Measurements from ENCODE around the gene ADCY3.

Gene ADCY3

DNA sequence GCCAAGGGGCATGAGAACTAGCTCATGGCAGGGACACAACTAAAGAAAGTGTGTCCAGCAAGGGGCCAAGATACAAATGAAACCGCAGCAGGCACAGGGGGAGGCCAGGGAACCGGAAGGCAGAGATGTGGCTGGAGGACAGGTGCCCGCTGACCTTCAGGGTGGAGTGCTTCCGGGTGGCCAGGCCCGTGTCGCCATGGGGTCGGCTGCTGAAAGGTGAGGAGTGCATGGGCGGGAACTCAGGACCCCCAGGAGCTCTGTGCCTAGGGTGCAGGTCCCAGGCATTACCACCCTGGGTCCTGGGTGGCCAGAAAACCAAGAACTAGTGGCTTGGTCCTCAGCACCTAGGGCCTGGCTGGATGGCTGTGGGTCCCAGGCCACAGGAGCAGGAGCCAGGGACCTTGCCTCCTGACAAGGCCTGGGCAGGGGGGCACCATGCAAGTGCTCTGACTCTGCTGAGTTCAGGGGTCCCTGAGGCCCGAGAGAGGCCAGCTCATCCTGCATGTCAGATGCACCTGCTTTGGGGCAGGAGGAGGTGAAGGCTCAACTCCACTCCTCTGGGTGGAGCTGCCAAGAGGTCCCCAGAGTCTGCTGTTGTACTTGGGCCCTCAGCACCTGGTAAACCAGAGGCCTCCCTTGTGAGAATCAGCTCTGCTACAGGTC, 75.9 kb downstream of the ADCY3 start:
- no peak for DNase-seq (ENCODE audit: low read depth)

DNA sequence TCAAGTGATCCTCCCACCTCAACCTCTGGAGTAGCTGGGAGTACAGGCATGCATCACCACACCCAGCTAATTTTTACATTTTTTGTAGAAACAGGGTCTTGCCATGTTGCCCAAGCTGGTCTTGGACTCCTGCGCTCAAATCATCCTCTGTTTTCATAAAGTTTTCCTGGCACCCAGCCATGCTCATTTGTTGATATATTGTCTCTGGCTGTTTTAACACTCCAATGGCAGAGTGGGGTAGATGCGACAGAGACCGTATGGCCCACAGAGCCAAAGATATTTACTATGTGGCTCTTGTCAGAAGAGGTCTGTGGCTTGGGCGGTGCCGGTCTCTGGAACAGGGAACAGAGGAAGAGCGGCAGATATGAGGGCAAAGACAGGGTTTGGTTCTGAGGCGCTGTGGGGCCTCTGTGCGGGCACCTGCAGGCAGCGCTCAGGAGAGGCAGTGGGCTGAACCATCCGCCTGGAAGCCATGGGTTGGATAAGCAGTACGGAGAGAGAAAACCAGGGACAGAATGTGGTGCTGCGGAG, 76.6 kb downstream of the ADCY3 start:
- DNase-seq (ENCODE audit: low read depth) = no peak

DNA sequence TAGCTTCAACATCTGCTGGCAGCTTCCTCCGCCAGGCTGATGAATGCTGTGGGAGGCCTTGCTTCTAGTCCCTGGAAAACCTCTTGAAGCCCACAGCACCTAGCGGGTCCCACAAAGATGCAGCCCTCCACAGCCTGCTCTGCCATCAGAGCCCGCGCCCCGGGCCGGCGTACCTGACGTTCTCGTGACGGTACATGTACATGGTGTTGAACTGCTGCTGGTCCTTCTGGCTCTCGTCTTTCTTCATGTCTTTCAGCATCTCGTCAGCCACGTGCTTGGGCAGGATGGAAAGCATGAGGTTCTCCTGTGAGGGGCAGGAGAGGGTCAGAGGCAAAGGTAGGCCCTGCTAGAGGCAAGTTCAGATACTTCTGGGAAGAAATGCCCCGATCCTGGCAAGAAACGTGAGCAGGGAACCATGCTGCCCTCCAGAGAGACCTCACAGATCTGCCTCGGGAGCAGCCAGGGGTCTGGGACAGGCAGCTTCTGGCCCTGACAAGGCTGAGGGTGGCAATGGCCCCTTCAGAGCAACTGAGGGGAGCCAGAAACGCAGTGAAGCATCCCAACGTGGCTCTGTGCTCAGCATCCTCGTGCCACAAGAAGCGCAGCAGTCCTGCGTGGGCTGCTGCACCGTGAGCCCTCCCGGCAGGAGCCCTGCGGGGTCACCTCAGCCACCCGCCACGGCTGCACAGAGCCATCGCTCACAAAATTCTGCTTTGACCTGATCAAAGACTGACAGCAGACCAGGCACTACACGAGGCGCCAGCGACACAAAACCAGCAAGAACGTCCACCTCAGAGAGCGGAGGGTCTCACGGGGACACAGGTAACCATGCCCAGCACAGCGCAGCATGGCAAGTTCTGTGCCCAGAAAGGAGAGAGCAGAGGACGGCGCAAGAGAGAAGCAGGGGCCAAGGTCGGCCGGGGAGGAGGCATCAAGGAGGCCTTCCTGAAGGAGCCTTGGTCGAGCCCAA, 77.7 kb downstream of the ADCY3 start:
- no peak for DNase-seq (ENCODE audit: low read depth)

DNA sequence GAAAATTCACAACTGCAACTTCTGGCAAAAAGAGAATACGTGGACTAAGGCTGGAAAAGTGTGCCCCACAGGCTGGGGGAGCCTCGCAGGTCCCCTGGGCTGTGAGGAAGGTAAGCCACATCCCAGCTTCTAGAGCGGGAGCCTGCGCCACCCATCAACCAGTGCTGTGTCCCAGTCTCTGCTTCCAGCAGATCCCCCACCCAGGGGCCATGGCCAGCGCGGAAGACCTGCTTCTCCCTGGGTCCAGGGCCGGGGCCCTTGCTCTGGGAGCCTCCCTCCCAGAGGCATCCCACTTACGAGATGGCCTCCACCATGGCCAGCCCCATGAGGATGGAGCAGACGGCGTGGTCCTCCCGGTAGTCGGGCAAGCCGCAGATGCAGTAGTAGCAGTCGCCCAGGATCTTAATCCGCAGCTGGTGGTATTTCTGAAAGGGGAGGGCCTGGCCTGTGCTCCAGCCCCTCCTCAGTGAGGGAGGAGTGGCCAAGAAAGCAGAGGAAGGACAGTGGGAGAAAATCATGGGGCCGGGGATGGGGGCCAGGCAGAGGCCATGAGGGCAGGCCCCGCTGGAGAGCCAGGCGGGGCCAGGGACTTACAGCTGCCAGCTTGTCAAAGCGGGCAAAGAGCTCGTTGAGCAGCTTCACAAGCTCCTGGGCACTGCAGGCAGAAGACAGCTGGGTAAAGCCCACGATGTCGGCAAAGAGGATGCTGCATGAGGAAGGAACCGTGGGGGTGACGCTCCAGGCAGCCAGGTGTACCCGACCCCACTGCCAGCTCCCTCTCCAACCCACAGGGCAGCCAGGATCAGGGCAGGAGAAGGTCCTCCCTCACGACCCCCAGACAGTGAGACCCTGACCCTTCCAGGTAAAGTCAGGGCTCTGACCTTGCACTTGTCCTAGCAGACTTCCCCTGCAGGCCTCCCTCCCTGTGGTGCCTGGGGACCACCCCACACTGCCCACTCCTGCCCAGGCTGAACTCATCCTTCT, 78.8 kb downstream of the ADCY3 start:
- no peak for DNase-seq (ENCODE audit: low read depth)

DNA sequence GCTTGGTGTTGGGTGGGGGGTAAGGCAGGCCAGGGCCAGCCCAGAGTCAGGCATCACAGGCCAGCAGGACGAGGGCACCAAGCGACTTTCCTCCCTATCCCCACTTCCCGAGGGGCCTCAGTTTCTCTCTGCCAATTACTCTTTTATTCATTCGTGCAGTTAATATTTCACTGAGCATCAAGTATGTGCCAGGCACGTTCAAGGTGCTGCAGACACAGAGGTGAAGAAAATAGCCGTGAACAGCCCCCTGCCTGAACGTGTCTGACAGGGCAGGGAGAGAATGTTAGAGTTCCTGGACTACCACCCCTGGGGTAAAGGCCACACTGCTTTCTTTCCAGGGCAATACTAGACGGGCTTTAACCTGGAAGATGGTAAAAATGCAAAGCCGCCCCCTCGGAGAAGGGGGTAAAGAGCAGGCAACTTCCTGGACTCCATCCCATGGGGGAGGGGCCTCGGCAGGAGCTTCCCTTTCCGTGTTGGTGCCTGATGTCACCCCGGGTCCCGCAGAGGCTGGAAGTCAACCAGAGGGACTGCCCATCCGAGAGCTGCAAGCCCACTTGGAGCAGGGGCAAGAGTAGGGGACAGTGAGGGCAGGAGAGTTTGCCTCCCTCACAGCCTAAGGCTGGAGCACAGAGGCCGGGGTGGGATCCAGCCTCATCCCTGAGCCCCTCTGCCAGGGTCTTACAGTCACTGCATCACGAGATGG, 79.7 kb downstream of the ADCY3 start:
- no peak for DNase-seq (ENCODE audit: low read depth)

DNA sequence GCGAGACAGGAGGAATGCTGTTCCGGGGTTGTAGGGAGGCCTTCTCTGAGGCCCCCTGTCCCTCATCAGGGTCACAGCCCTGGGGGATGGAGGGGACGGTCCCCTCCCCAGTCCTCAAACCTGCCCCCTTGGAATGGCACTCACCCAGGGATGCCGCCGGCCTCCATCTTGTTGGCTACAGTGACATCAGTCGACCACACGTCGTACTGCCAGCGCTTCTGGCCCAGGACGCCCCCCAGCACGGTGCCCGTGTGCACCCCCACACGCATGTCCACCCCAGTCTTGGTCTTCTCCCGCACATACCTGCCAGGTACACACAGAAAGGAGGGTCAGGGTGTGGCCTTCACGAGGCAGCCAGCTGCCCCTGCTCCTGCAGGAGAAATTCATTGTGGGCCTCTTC, 80.3 kb downstream of the ADCY3 start:
- no peak for DNase-seq (ENCODE audit: low read depth)

DNA sequence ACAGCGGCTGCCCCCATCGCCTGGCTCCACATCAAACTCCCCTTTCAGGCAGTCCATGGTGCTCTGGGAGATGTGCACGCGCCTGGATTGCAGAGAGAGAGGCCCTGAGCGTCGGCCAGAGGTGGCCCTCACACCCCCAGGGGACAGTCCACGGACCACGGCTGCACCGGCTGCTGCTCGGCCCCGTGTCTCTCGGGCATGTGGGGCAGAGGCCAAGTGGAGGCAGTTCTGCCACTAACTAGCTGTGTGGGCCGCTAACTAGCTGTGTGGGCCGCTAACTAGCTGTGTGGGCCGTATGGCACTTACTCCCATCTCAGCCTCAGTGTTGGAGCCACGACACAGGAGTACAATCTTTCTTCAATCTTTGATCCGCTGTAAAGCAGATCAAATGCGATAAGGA, 81.5 kb downstream of the ADCY3 start:
- DNase-seq (ENCODE audit: low read depth) = no peak

DNA sequence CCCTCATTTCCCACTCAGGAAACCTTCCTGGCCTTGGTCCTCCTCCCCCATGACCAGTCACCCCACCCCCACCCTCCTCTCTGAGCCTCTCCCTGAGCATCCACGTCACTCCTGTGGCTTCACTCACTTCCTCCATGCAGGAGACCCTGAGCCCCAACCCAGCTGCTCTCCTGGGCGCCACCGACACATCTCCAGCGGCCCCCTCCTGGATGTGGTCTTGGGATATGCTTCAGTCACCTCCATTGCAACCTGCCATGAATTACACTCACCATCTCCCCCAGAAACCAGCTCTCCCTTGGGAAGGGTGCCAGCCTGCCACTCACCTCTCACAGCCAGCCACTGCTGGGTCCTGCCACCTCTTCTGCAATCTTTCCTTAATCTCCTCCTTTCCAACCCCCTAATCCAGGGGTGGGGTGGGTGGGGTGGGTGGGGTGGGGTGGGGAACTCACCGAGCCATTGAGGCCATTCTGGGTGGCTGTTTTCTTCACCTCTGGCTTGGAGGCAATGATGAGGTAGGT, 82.0 kb downstream of the ADCY3 start:
- no peak for DNase-seq (ENCODE audit: low read depth)

DNA sequence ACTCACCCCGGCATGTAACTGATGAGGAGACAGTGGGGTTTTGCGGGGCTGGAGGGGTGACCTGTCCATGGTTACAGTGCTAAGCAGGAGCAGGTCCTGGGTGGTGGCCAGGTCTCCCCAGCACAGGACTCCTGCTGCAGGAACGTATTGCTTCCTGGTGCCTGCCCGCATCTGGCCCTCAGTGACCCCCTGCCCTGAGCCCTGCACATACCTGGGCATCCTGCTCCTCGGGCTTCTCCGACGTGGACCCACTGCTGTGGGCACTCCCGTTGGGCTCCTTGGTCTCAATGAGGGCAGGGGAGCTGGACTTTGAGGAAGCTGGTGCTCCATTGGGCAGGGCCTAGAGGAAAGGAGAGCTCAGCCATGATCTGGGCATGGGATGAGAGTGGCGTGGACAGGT, 83.3 kb downstream of the ADCY3 start:
- no peak for DNase-seq (ENCODE audit: low read depth)

DNA sequence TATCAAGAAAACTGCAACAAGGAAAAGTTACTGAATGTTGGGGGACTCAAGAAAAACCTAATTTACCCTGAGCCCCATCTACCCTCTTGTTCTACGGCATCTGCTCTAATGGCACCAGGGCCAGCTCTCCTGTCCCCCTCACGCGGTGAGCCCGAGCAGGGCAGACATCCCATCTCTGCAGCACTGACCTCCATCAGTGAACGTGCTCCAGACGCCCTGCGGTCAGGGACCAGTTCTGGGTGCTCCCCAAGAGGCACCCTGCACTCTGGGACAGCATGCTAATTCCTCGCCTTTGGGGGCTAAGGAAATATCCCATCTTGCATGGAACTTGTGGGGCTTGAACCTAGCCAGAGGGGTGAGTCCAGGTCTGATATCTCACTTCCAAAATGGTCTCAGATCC, 83.8 kb downstream of the ADCY3 start:
- no peak for DNase-seq (ENCODE audit: low read depth)

DNA sequence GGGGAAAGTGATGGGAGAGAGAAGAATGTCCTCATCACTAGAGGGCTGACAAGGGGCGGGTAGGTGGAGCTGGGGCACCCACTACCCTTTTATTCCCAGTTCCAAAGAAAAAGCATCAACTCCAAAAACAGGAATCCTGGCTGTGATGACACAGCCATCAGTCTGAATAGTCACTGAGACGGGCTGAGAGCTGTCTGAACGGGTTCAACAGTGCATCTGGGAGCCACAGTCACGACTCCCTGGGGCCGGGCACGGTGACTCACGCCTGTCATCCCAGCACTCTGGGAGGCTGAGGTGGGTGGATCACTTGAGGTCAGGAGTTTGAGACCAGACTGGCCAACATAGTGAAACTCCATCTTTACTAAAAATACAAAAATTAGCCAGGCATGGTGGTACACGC, 84.6 kb downstream of the ADCY3 start:
- peak; percentile 88 for DNase-seq (ENCODE audit: low read depth)

DNA sequence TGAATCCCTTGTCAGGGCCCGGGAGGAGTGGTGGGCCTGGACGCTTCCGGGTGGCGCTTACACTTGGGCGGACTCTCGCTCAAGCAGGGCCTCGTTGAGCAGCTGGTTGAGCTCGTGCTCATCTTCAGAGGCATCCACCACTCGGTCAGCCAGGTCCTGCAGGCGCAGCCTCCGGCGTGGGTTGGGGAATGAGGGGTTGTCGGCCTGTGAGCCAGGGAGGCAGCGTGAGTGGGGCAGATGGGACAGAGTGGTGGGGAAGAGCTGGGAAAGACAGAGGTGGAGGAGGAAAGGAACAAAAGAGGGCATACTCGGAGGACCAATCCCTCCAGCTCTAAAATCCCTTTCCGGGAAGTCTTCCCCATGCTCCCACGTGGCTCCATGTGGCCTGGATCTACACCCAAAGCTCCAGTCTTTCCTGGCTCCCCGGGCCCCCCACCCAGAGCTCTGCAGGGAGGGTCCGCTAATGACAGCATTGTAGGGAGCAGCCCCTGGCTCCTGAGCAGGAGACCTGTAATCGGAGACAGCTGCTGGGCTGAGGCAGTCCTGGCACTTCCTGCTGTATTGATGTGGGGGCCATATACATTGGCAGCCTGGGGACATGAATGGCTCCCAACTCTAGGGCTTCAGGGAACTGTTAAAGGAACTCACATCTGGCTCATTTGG, 85.2 kb downstream of the ADCY3 start:
- DNase-seq (ENCODE audit: low read depth) = no peak

DNA sequence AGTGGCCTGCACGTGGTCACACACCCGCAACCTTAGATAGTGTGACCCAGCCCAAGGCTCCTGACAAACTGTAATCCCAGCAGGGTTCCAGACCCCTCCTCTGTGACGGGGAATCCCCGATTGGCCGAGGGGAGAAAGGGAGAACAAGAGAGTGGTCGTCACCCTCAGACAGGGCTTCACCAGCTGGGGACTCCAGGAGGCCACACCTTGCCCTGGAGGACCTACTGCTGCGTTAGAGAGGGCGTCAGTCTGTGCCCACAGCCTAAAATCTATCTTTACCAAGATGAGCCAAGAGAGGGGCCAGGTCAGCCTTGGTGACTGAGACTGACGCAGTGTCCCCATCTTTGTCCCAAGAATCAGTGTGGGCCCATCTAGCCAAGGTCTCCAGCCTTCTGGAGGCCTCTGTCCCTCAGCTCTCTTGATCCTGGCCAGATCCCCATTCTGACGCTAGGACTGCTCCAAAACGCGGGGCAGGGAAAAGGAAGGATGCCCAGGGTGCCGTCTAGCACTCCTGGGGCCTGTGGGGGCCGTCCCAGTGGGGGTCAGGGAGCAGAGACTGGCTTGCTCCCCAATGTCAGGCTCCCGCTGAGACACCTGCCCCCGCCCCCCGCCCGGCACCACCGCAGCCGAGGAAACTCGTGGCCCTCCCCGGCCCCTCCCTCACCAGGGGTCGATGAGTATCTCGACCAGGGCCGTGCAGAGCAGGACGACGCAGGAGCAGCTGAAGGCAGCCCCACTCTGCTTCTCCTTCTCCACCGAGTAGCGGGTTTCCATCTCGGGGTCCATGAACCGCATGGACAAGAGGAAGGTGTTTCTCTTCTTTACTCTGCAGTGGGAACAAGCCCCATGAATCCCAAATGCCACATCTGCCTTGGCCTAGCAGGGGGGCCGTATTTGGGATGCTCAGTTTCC, 86.0 kb downstream of the ADCY3 start:
- no peak for DNase-seq (ENCODE audit: low read depth)

DNA sequence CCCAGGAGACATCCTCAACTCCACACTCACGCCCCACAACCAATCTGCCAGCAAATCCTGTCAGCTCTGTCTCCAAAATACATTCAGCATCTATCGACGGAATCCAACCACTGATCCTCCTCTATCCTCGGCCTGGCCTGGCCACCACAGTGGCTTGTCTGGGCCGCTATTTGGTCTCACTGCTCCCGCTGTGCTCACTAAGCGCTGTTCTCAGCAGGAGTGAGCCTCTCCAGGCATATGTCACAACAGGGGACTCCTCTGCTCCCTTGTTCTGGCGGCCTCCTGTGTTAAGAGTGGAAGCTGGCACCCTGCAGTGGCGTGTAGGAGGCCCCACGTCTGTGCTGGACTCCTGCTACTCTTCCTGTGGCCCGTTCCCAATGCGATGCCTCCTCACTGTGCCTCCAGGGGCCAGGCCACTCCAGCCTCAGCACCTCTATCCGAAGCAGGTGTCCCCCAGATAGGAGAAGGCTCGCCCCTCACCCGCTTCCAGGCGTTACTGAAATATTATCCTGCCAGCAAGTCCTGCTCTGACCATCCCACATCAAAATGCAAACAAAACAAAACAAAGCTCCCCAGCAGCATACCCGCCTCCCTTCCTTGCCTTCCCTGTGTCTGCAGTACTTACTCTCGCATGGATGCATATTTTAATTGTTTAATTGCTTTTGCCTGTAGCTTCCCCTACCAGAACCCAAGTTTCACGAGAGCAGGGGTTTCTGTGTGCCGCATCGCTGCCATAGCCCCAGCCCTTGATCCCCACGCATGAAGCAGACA, 86.9 kb downstream of the ADCY3 start:
- DNase-seq (ENCODE audit: low read depth) = no peak

DNA sequence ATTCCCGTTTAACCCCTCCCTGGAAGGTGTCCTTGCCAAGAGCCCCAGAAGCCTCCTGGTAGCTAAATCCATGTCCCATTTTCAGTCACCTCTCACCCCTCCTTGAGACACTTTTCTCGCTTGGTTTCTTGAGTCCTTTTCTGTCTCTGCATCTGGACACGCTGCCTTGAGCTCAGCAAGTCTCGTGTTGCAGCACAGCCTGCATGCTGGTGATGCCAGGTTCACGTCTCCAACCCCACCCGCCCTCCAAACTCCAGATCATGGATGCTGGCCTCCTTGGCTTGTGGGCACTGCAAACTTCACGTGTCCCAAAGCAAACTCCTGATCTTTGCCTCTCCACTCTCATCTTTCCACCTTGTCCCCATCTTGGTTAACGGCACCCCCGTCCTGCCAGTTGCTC, 87.5 kb downstream of the ADCY3 start:
- DNase-seq (ENCODE audit: low read depth) = no peak

DNA sequence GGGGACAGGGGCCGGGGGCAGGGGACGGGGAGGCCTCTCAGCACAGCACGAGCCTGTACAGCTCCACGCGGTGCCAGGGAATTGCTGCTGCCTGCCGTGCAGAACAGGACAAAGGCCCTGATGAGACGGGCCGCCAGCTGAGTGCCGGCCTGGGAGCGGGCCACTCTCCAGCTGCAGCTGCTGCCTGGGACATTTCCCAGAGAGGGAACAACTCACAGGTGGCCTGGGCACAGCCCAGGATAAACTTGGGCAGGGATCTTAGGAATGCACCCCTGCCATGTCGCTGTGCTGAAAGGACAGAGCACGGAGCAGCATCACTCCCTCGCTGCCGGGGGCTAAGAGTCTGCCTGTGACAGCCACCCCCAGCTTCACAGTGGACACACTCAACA, 88.0 kb downstream of the ADCY3 start:
- no peak for DNase-seq (ENCODE audit: low read depth)

DNA sequence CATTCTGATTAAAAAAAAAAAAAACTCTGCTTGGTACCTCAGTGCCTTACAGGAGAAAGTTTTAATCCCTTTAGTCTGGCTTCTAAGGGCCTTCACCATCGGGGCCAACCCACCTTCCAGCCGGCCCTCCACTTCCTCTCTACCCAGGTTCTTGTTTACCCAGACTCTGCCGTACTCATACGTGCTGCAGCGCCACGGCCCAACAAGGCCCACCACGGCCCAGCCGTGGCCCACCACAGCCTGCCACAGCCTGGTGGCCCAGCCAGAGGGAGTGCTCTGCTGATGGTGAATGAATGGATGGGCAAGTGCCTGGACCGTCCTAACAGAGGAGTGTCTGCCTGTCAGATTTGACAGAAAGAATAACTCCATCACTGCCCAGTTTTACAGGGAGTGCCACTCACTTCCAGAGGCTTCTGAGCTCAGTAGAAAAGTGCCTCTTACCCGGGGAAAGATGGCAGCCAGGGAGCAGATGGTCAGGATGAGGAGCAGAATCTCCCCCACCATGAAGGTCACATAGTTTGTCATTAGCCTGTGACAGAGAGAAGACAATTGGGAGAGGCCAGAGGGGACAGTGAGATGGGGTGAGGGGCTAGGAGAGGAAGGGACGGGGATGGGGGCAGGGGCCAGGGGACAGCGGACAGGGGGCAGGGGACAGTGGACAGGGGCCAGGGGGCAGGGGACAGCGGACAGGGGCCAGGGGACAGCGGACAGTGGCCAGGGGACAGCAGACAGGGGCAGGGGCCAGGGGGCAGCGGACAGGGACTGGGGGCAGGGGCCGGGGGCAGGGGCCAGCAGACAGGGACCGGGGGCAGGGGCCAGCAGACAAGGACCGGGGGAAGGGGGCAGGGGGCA, 88.6 kb downstream of the ADCY3 start:
- DNase-seq (ENCODE audit: low read depth) = no peak

DNA sequence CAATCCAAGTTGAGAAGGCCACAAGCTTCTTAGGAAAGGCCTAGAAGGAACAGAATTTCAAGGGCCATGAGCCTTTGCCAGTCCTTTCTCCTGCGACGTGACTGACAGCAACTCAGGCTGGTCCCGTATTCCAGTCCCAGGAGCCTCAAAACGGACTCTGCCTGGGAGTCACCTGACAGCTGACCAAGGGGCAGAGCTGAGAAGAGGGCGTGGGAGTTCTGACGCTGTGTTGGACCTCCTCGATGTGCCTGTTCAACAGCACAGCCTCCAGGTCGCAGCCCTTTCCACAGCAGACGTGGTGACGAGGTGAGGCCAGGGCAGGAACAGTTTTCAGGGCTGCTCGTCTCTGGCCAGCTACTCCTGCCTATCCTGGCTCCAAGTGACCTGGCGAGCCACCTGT, 89.3 kb downstream of the ADCY3 start:
- no peak for DNase-seq (ENCODE audit: low read depth)
